ENCODE data around the gene NFATC2.

The NFATC2 gene

DNA sequence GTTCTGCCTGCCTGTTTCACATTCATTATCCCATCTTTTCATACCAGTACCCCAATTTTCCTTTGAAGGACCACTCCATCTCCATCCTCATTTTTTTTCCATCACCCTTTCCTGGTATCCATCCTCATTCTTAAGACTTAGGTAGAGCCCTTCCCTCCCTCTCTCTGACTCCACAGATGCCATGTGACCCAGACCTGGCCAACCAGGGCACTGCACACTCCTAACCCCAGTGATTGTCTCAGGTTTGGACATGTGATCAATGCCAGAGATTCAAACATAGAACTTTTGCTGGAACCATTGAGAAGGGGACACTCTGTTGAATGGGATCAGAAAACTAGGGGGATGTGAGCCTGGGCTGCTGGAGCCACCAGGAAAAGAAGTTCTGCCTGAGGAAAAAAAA, 39.1 kb upstream of the NFATC2 start:
- H3K9me3 ChIP-seq (ENCODE audit: control insufficient read depth, low read length): no peaks in the 10 kb centered on the region
- no peak overlapping the region for H3K4me3 ChIP-seq (ENCODE audit: insufficient read depth, low read depth, low read length)
- H3K36me3 ChIP-seq (ENCODE audit: control insufficient read depth, insufficient read depth, low read length): no peaks in the 10 kb centered on the region
- H3K4me1 ChIP-seq (ENCODE audit: control insufficient read depth, insufficient read depth, low read length): no peaks in the 10 kb centered on the region
- H3K27ac ChIP-seq (ENCODE audit: insufficient read depth, low read depth, low read length, poor library complexity, severe bottlenecking): no peak overlapping the region
- no peaks in the 10 kb centered on the region for H3K27me3 ChIP-seq (ENCODE audit: control insufficient read depth, insufficient read depth, low read length, poor library complexity, severe bottlenecking)

DNA sequence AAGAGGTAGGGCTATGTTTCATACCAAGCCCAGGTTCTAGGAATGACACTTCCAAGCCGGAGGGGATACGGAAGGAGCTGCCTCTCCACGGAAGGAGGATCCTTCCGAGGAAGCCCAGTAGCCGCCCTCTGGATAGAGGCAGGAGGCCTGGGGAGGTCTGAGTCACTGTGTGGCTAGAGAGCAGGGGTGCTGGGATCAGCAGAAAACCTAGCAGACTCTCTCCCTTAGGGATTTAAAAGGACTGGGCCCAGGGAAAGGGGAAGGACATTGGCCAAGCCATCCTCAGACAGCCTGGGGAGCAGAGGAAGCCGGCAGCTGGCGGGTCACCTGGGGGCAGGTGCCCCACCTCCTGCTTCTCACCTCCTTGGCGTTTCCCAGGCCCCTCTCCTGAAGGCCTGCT, 36.6 kb upstream of the NFATC2 start:
- WGBS, 2 experiments: 71 to 82% methylated on average over 8 of the region's 8 CpGs
- H3K4me3 ChIP-seq (ENCODE audit: insufficient read depth, low read depth, low read length): no peak overlapping the region
- no peak overlapping the region for H3K27ac ChIP-seq (ENCODE audit: insufficient read depth, low read depth, low read length, poor library complexity, severe bottlenecking)
- no peaks in the 10 kb centered on the region for H3K9me3 ChIP-seq (ENCODE audit: control insufficient read depth, low read length)
- no peaks in the 10 kb centered on the region for H3K36me3 ChIP-seq (ENCODE audit: control insufficient read depth, insufficient read depth, low read length)
- no peaks in the 10 kb centered on the region for H3K27me3 ChIP-seq (ENCODE audit: control insufficient read depth, insufficient read depth, low read length, poor library complexity, severe bottlenecking)
- H3K4me1 ChIP-seq (ENCODE audit: control insufficient read depth, insufficient read depth, low read length): no peaks in the 10 kb centered on the region

- H3K4me3 ChIP-seq (ENCODE audit: insufficient read depth, low read depth, low read length): no peak overlapping the region
- 95 to 96% methylated on average over 2 of the region's 2 CpGs for WGBS, 2 experiments
These were observed 35.6 kb upstream of the NFATC2 start for GRCh38 chr20:51578145-51578459.

DNA sequence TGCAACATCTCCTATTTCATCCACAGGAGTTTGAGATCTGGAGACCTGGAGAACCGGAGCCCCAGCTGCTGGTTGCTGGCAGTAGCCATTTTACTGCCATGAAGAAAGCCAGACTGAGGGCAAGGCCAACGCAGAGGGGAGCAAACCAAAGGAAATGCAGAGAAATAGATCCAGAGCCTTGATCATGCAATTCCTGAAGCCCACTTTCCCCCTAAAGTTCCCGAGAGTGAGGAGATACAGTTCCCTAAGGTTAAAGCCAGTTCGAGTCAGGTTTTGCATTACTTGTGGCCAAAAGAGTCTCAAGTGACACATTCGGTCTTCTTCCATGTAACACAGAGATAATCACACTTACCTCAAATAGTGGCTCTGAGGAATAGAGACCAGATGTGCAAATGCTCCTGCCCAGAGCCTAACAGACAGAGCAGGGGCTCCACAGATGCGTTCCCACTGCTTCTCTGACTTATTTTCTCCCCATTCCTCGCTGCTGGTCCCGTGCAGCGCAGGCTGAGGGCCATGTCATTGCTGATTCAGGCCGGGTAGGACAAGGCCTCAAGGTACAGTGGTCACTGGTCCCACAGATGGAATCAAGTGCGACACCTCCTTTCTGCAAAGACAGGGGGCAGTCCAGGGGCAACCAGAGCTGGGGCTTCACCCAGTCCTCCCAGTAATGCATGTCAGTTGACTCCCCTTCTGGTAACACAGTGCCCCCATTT, 35.1 kb upstream of the NFATC2 start:
- 94 to 95% methylated on average over 11 of the region's 11 CpGs for WGBS, 2 experiments
- H3K27me3 ChIP-seq (ENCODE audit: control insufficient read depth, insufficient read depth, low read length, poor library complexity, severe bottlenecking): no peaks in the 10 kb centered on the region
- no peak overlapping the region for H3K4me3 ChIP-seq (ENCODE audit: insufficient read depth, low read depth, low read length)
- no peaks in the 10 kb centered on the region for H3K36me3 ChIP-seq (ENCODE audit: control insufficient read depth, insufficient read depth, low read length)
- H3K9me3 ChIP-seq (ENCODE audit: control insufficient read depth, low read length): no peaks in the 10 kb centered on the region
- H3K4me1 ChIP-seq (ENCODE audit: control insufficient read depth, insufficient read depth, low read length): no peaks in the 10 kb centered on the region
- H3K27ac ChIP-seq (ENCODE audit: insufficient read depth, low read depth, low read length, poor library complexity, severe bottlenecking): no peak overlapping the region

More at GRCh38 chr20:51578145-51578459, 35.6 kb upstream of the NFATC2 start:
- Histone ChIP-seq H3K27ac (ENCODE audit: insufficient read depth, low read depth, low read length, poor library complexity, severe bottlenecking) (no peak overlapping the region), H3K9me3 (ENCODE audit: control insufficient read depth, low read length) (no peaks in the 10 kb centered on the region), H3K4me1 (ENCODE audit: control insufficient read depth, insufficient read depth, low read length) (no peaks in the 10 kb centered on the region), H3K27me3 (ENCODE audit: control insufficient read depth, insufficient read depth, low read length, poor library complexity, severe bottlenecking) (no peaks in the 10 kb centered on the region), H3K36me3 (ENCODE audit: control insufficient read depth, insufficient read depth, low read length) (no peaks in the 10 kb centered on the region)

GRCh38 chr20:51575486-51575885, 33.0 kb upstream of the NFATC2 start:
- no peaks in the 10 kb centered on the region for H3K36me3 ChIP-seq (ENCODE audit: control insufficient read depth, insufficient read depth, low read length)
- no peak overlapping the region for H3K27ac ChIP-seq (ENCODE audit: insufficient read depth, low read depth, low read length, poor library complexity, severe bottlenecking)
- no peaks in the 10 kb centered on the region for H3K4me1 ChIP-seq (ENCODE audit: control insufficient read depth, insufficient read depth, low read length)
- WGBS, 2 experiments: 95% methylated on average over 2 to 3 of the region's 3 CpGs
- no peaks in the 10 kb centered on the region for H3K27me3 ChIP-seq (ENCODE audit: control insufficient read depth, insufficient read depth, low read length, poor library complexity, severe bottlenecking)
- no peaks in the 10 kb centered on the region for H3K9me3 ChIP-seq (ENCODE audit: control insufficient read depth, low read length)
- no peak overlapping the region for H3K4me3 ChIP-seq (ENCODE audit: insufficient read depth, low read depth, low read length)

- Histone ChIP-seq H3K9me3 (ENCODE audit: control insufficient read depth, low read length) (no peaks in the 10 kb centered on the region), H3K27ac (ENCODE audit: insufficient read depth, low read depth, low read length, poor library complexity, severe bottlenecking) (no peak overlapping the region), H3K4me1 (ENCODE audit: control insufficient read depth, insufficient read depth, low read length) (no peaks in the 10 kb centered on the region), H3K36me3 (ENCODE audit: control insufficient read depth, insufficient read depth, low read length) (no peaks in the 10 kb centered on the region), H3K27me3 (ENCODE audit: control insufficient read depth, insufficient read depth, low read length, poor library complexity, severe bottlenecking) (no peaks in the 10 kb centered on the region), H3K4me3 (ENCODE audit: insufficient read depth, low read depth, low read length) (no peak overlapping the region)
- WGBS, 2 experiments: 95% methylated on average over 6 of the region's 6 CpGs
These were observed 31.9 kb upstream of the NFATC2 start for GRCh38 chr20:51574248-51575033.

- H3K27me3 ChIP-seq (ENCODE audit: control insufficient read depth, insufficient read depth, low read length, poor library complexity, severe bottlenecking): no peaks in the 10 kb centered on the region
- no peak overlapping the region for H3K27ac ChIP-seq (ENCODE audit: insufficient read depth, low read depth, low read length, poor library complexity, severe bottlenecking)
- H3K36me3 ChIP-seq (ENCODE audit: control insufficient read depth, insufficient read depth, low read length): no peaks in the 10 kb centered on the region
- H3K9me3 ChIP-seq (ENCODE audit: control insufficient read depth, low read length): no peaks in the 10 kb centered on the region
- no peaks in the 10 kb centered on the region for H3K4me1 ChIP-seq (ENCODE audit: control insufficient read depth, insufficient read depth, low read length)
- 91% methylated on average over 8 of the region's 8 CpGs for WGBS, 2 experiments
- H3K4me3 ChIP-seq (ENCODE audit: insufficient read depth, low read depth, low read length): no peak overlapping the region
These were observed 31.2 kb upstream of the NFATC2 start for GRCh38 chr20:51573576-51574243.

DNA sequence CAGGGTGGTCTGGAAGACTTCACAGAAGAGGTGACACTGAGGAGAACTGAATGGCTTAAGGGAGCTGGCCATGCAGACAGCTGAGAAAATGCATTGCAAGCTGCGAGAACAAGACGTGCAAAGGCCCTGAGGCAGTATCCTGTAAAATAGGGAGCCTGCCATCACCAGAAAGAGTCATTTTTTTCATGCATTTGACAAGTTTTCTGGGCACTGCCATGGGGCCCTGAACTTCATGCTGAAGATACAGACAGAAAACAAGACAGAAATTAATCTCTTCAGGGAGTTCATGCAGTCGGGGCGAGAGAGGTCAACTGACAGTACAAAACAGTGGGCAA, 28.9 kb upstream of the NFATC2 start:
- H3K27ac ChIP-seq (ENCODE audit: insufficient read depth, low read depth, low read length, poor library complexity, severe bottlenecking): no peak overlapping the region
- 96 to 98% methylated on average over 4 of the region's 4 CpGs for WGBS, 2 experiments
- H3K4me3 ChIP-seq (ENCODE audit: insufficient read depth, low read depth, low read length): no peak overlapping the region
- no peaks in the 10 kb centered on the region for H3K27me3 ChIP-seq (ENCODE audit: control insufficient read depth, insufficient read depth, low read length, poor library complexity, severe bottlenecking)
- no peaks in the 10 kb centered on the region for H3K9me3 ChIP-seq (ENCODE audit: control insufficient read depth, low read length)
- no peaks in the 10 kb centered on the region for H3K36me3 ChIP-seq (ENCODE audit: control insufficient read depth, insufficient read depth, low read length)
- H3K4me1 ChIP-seq (ENCODE audit: control insufficient read depth, insufficient read depth, low read length): no peaks in the 10 kb centered on the region

DNA sequence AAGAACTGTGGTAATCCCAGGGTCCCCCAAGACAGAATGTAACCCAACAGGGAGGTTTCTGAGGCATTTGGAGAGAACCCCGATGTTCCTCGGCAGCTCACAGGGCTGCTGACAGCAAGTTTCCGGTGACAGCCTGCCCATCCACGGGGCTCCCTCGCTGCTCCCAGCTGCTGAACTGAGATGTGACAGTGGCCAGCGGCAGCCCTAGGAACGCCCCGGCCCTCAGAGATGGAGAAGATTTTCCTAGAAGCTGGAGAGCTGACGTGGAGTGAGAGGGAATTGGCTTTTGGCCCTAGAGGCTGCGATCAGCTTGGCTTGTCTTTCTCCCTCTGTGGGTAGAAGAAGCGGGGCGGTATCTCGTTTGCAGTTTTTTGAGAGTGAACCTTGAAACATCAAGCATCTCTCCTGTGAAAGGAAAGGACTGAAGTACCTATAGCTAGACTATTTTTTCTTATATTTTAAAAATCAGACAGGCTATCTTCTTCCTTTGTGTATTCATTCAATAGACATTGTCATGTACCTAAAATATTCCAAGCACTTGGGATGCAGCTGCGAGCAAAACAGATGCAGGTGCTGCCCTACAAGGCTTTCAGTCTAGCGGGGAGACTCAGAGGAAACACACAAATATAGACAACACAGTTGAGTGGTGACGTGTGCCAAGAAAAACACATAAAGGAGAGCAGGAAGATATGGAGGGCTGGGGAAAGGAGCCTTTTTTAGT, 28.4 kb upstream of the NFATC2 start:
- H3K4me1 ChIP-seq (ENCODE audit: control insufficient read depth, insufficient read depth, low read length): no peaks in the 10 kb centered on the region
- no peak overlapping the region for H3K27ac ChIP-seq (ENCODE audit: insufficient read depth, low read depth, low read length, poor library complexity, severe bottlenecking)
- no peaks in the 10 kb centered on the region for H3K27me3 ChIP-seq (ENCODE audit: control insufficient read depth, insufficient read depth, low read length, poor library complexity, severe bottlenecking)
- 77 to 83% methylated on average over 14 to 16 of the region's 16 CpGs for WGBS, 2 experiments
- no peaks in the 10 kb centered on the region for H3K9me3 ChIP-seq (ENCODE audit: control insufficient read depth, low read length)
- H3K36me3 ChIP-seq (ENCODE audit: control insufficient read depth, insufficient read depth, low read length): no peaks in the 10 kb centered on the region
- no peak overlapping the region for H3K4me3 ChIP-seq (ENCODE audit: insufficient read depth, low read depth, low read length)
